ENCODE results near the gene COBLL1.

COBLL1 gene

DNA sequence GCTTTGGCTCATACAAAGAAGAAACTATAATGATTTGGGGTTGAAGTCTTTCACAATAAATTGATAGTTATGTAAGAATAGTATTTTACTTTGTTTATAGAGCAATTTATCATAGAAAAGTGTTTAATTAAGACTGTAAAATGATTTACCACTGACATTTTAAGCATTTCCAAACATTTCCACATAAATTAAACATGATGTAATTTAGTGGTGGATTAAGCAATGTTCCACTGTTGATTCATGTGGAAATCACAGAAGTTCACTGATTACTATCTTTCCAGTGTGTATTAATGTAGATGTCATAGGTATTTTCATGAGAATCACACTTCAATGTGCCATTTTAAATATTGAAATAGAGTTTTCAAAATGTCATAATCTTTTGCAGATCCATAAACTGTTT, 180.3 kb downstream of the COBLL1 start:
- H3K4me3 ChIP-seq (replicated peaks; ENCODE audit: low read depth, low read length), result no peak overlapping the region
- DNase-seq (ENCODE audit: extremely low read depth, low read depth), result no peak
- TF ChIP-seq CTCF (IDR thresholded peaks at IDR 0.05; ENCODE audit: low read depth, low read length, missing control alignments), result no peak

DNA sequence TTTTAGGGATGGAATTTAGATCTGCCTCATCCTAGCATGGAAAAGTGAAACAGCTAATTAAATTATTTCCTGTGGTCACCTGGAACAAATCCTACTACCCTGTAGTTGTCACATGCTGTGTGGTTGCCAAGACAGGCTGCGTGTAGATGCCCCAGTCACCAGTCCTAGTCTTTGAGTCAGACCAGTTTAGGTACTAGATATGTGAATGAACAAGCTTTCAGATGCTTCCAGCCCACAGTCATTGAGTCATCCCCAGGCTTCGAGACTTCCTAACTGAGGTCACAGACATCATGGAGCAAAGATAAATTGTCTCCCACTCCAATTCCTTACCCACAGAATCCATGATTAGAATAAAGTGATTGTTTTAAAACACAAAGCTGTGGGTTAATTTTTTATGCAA, 184.5 kb downstream of the COBLL1 start:
- no peak for TF ChIP-seq CTCF (IDR thresholded peaks at IDR 0.05; ENCODE audit: low read depth, low read length, missing control alignments)
- DNase-seq (ENCODE audit: extremely low read depth, low read depth), result peak; percentile 10
- no peak overlapping the region for H3K4me3 ChIP-seq (replicated peaks; ENCODE audit: low read depth, low read length)

DNA sequence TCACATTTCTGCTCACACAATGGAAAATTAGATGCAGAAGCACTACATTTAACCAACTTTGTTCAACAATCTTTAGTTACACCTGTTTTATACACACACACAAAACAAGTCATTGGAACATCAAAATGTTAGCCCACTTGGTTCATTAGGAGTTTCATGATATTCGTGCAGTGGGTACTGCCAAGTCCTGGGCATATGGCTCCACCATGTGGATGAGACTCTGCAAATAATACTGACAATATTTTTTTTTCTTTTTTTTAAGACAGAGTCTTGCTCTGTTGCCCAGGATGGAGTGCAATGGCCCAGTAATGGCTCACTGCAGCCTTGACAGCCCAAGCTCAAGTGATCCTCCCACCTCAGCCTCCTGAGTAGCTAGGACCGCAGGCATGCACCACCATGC, 185.9 kb downstream of the COBLL1 start:
- no peak for TF ChIP-seq CTCF (IDR thresholded peaks at IDR 0.05; ENCODE audit: low read depth, low read length, missing control alignments)
- no peak overlapping the region for H3K4me3 ChIP-seq (replicated peaks; ENCODE audit: low read depth, low read length)
- no peak for DNase-seq (ENCODE audit: extremely low read depth, low read depth)

GRCh38 chr2:164655336-164655735, 186.3 kb downstream of the COBLL1 start:
- no peak for TF ChIP-seq CTCF (IDR thresholded peaks at IDR 0.05; ENCODE audit: low read depth, low read length, missing control alignments)
- no peak for DNase-seq (ENCODE audit: extremely low read depth, low read depth)
- no peak overlapping the region for H3K4me3 ChIP-seq (replicated peaks; ENCODE audit: low read depth, low read length)

- no peak overlapping the region for H3K4me3 ChIP-seq (replicated peaks; ENCODE audit: low read depth, low read length)
- no peak for DNase-seq (ENCODE audit: extremely low read depth, low read depth)
- no peak for TF ChIP-seq CTCF (IDR thresholded peaks at IDR 0.05; ENCODE audit: low read depth, low read length, missing control alignments)
Measured at GRCh38 chr2:164651361-164651760, 190.3 kb downstream of the COBLL1 start.

DNA sequence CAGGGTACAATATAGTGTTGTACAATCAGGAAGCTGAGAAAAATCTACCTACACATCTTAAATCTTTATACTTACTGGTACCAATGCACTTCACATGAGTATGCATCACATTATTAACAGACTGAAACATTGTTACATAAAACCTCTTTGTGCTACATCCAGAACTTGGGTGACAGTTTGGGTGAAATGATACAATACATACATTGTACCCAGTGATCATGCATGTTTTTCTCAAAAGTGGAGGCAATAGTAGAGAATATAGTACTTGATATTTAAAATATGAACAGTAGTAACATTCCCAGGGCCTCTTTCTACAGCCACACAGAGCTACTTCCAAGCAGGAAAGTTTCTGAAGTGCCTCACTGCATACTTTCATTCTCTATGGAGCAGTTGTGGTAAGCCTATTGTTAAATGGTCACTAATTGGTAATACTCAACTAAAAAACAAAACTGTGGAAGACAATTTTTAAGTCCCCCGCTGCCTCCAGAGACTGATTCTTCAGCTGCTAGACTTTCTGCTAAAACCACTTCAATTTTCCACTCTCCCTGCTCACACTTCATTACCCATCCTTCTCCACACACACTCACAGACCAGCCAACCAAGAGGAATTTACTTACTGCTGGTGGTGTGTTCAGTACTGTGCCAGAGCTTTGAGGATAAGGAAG, 197.5 kb downstream of the COBLL1 start:
- no peak for DNase-seq (ENCODE audit: extremely low read depth, low read depth)
- TF ChIP-seq CTCF (IDR thresholded peaks at IDR 0.05; ENCODE audit: low read depth, low read length, missing control alignments), result no peak
- H3K4me3 ChIP-seq (replicated peaks; ENCODE audit: low read depth, low read length), result no peak overlapping the region
